ENCODE measurements around the gene CDH4. TPM values are rescaled to one million over a fixed set of nuclear protein-coding genes. Genes with fewer than 3 reads are reported as not detected.

Gene CDH4
- total and polyA plus RNA-seq, 11 donors: 0.04 to 0.54 (median 0.08) TPM; not detected in 1

GRCh38 chr20:61526907-61527306 lies 274.8 kb downstream of the CDH4 start:
- TF ChIP-seq CTCF (IDR thresholded peaks at IDR 0.05): no peak
- no peak for TF ChIP-seq POLR2A (IDR thresholded peaks at IDR 0.05)
- no peak overlapping the region for H3K4me3 ChIP-seq
- no peaks in the 10 kb centered on the region for H3K36me3 ChIP-seq
- no peaks in the 10 kb centered on the region for H3K4me1 ChIP-seq
- intact Hi-C loops (cut with DNase I): no loop called here
- H3K27me3 ChIP-seq: peaks cover 0 to 15% (median 0%) of the 10 kb centered on the region in 9 donors
- DNase-seq: no peak
- H3K9me3 ChIP-seq: no peaks in the 10 kb centered on the region
- WGBS, 4 donors: 90 to 95% (median 93%) methylated on average over 13 of the region's 13 CpGs
- no peak for ATAC-seq
- H3K27ac ChIP-seq: no peak overlapping the region

GRCh38 chr20:61527626-61528025 lies 275.6 kb downstream of the CDH4 start:
- 83 to 92% (median 89%) methylated on average over 11 of the region's 11 CpGs for WGBS, 4 donors
- ATAC-seq (no peak), DNase-seq (no peak)
- Histone ChIP-seq H3K9me3 (no peaks in the 10 kb centered on the region), H3K36me3 (no peaks in the 10 kb centered on the region), H3K27me3 (peaks cover 0 to 9% (median 0%) of the 10 kb centered on the region in 9 donors), H3K4me3 (no peak overlapping the region), H3K27ac (no peak overlapping the region), H3K4me1 (no peaks in the 10 kb centered on the region)
- intact Hi-C loops (cut with DNase I): no loop called here
- no peak for TF ChIP-seq CTCF (IDR thresholded peaks at IDR 0.05)
- no peak for TF ChIP-seq POLR2A (IDR thresholded peaks at IDR 0.05)

- Histone ChIP-seq H3K9me3 (no peaks in the 10 kb centered on the region), H3K4me1 (no peaks in the 10 kb centered on the region), H3K27me3 (peaks cover 0 to 9% (median 0%) of the 10 kb centered on the region in 9 donors), H3K36me3 (no peaks in the 10 kb centered on the region), H3K27ac (no peak overlapping the region), H3K4me3 (no peak overlapping the region)
- ATAC-seq (no peak), DNase-seq (no peak)
- no peak for TF ChIP-seq POLR2A (IDR thresholded peaks at IDR 0.05)
- TF ChIP-seq CTCF (IDR thresholded peaks at IDR 0.05): no peak
- WGBS, 4 donors: 73 to 88% (median 83%) methylated on average over 9 of the region's 9 CpGs
- intact Hi-C loops (cut with DNase I): no loop called here
These were observed 276.5 kb downstream of the CDH4 start for GRCh38 chr20:61528591-61528990.

- ATAC-seq (no peak), DNase-seq (no peak)
- 65 to 78% (median 77%) methylated on average over 5 of the region's 5 CpGs for WGBS, 4 donors
- no peak overlapping the region for H3K4me3 ChIP-seq
- H3K36me3 ChIP-seq: no peaks in the 10 kb centered on the region
- H3K9me3 ChIP-seq: no peaks in the 10 kb centered on the region
- no peak overlapping the region for H3K27ac ChIP-seq
- intact Hi-C loops (cut with DNase I): no loop called here
- TF ChIP-seq POLR2A (IDR thresholded peaks at IDR 0.05) (no peak), CTCF (IDR thresholded peaks at IDR 0.05) (no peak)
- H3K4me1 ChIP-seq: no peaks in the 10 kb centered on the region
- peaks cover 0 to 9% (median 0%) of the 10 kb centered on the region in 9 donors for H3K27me3 ChIP-seq
These were observed 277.3 kb downstream of the CDH4 start for GRCh38 chr20:61529354-61529753.
